ENCODE data around the gene GATA5. TPM values are rescaled to one million over a fixed set of nuclear protein-coding genes. Genes with fewer than 3 reads are reported as not detected.

Gene GATA5
- total and polyA plus RNA-seq, 2 donors, result 0.05 to 0.07 TPM

- Histone ChIP-seq H3K9me3 (ENCODE audit: control insufficient read depth in 2 of 2, insufficient read depth in 1 of 2, low read length in 1 of 2) (no peaks in the 10 kb centered on the region), H3K27ac (ENCODE audit: low read depth in 1 of 2, low read length in 1 of 2) (no peak overlapping the region), H3K36me3 (ENCODE audit: control insufficient read depth in 2 of 2, insufficient read depth in 2 of 2, low read length in 1 of 2) (no peaks in the 10 kb centered on the region), H3K4me1 (ENCODE audit: control insufficient read depth in 2 of 2, insufficient read depth in 2 of 2, low read length in 2 of 2) (peaks cover 0 to 15% of the 10 kb centered on the region in 2 donors), H3K27me3 (ENCODE audit: control insufficient read depth in 2 of 2, insufficient read depth in 1 of 2, low read length in 1 of 2) (peaks cover 0 to 21% of the 10 kb centered on the region in 2 donors), H3K4me3 (ENCODE audit: low read length in 2 of 2) (no peak overlapping the region)
- 90% methylated on average over 18 of the region's 18 CpGs for WGBS
- no peak for DNase-seq (ENCODE audit: low read depth in 6 of 9, low spot score in 9 of 9)
These were observed 41.4 kb upstream of the GATA5 start for GRCh38 chr20:62517168-62517567.

GRCh38 chr20:62516338-62516737, 40.5 kb upstream of the GATA5 start:
- DNase-seq (ENCODE audit: low read depth in 6 of 9, low spot score in 9 of 9), result no peak
- Histone ChIP-seq H3K4me1 (ENCODE audit: control insufficient read depth in 2 of 2, insufficient read depth in 2 of 2, low read length in 2 of 2) (peaks cover 0 to 17% of the 10 kb centered on the region in 2 donors), H3K27me3 (ENCODE audit: control insufficient read depth in 2 of 2, insufficient read depth in 1 of 2, low read length in 1 of 2) (peaks cover 0 to 29% of the 10 kb centered on the region in 2 donors), H3K4me3 (ENCODE audit: low read length in 2 of 2) (no peak overlapping the region), H3K36me3 (ENCODE audit: control insufficient read depth in 2 of 2, insufficient read depth in 2 of 2, low read length in 1 of 2) (no peaks in the 10 kb centered on the region), H3K9me3 (ENCODE audit: control insufficient read depth in 2 of 2, insufficient read depth in 1 of 2, low read length in 1 of 2) (no peaks in the 10 kb centered on the region), H3K27ac (ENCODE audit: low read depth in 1 of 2, low read length in 1 of 2) (no peak overlapping the region)
- WGBS, result 97% methylated on average over 13 of the region's 13 CpGs

DNA sequence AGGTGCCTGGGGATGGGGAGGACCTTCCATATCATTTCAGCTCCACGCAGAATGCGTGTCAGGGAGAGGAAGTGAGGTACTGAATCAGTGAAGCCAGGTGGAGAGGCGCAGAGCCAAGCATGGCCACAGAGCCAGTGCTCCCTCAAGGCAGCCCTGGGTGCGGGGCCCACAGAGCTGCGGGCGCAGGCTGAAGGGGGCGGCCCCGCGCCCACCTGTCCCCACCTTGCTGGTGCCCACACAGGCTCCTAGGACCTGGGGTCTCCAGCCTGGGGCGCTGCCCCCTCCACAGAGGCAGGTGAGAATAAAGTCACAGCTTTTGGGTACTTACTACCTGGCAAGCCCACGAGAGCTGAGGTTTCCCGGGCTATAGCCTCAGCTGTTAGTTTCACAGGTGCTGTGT, 40.0 kb upstream of the GATA5 start:
- DNase-seq (ENCODE audit: low read depth in 6 of 9, low spot score in 9 of 9), result no peak
- peaks cover 0 to 34% of the 10 kb centered on the region in 2 donors for H3K27me3 ChIP-seq (ENCODE audit: control insufficient read depth in 2 of 2, insufficient read depth in 1 of 2, low read length in 1 of 2)
- no peak overlapping the region for H3K4me3 ChIP-seq (ENCODE audit: low read length in 2 of 2)
- no peaks in the 10 kb centered on the region for H3K36me3 ChIP-seq (ENCODE audit: control insufficient read depth in 2 of 2, insufficient read depth in 2 of 2, low read length in 1 of 2)
- WGBS, result 90% methylated on average over 12 of the region's 12 CpGs
- H3K9me3 ChIP-seq (ENCODE audit: control insufficient read depth in 2 of 2, insufficient read depth in 1 of 2, low read length in 1 of 2), result no peaks in the 10 kb centered on the region
- peaks cover 0 to 17% of the 10 kb centered on the region in 2 donors for H3K4me1 ChIP-seq (ENCODE audit: control insufficient read depth in 2 of 2, insufficient read depth in 2 of 2, low read length in 2 of 2)
- H3K27ac ChIP-seq (ENCODE audit: low read depth in 1 of 2, low read length in 1 of 2), result no peak overlapping the region

- Histone ChIP-seq H3K4me3 (ENCODE audit: low read length in 2 of 2) (no peak overlapping the region), H3K9me3 (ENCODE audit: control insufficient read depth in 2 of 2, insufficient read depth in 1 of 2, low read length in 1 of 2) (no peaks in the 10 kb centered on the region), H3K27me3 (ENCODE audit: control insufficient read depth in 2 of 2, insufficient read depth in 1 of 2, low read length in 1 of 2) (peaks cover 0 to 35% of the 10 kb centered on the region in 2 donors), H3K27ac (ENCODE audit: low read depth in 1 of 2, low read length in 1 of 2) (no peak overlapping the region), H3K36me3 (ENCODE audit: control insufficient read depth in 2 of 2, insufficient read depth in 2 of 2, low read length in 1 of 2) (no peaks in the 10 kb centered on the region), H3K4me1 (ENCODE audit: control insufficient read depth in 2 of 2, insufficient read depth in 2 of 2, low read length in 2 of 2) (peaks cover 0 to 17% of the 10 kb centered on the region in 2 donors)
- DNase-seq (ENCODE audit: low read depth in 6 of 9, low spot score in 9 of 9), result no peak
- 96% methylated on average over 16 of the region's 16 CpGs for WGBS
These were observed 39.5 kb upstream of the GATA5 start for GRCh38 chr20:62515280-62515679.

DNA sequence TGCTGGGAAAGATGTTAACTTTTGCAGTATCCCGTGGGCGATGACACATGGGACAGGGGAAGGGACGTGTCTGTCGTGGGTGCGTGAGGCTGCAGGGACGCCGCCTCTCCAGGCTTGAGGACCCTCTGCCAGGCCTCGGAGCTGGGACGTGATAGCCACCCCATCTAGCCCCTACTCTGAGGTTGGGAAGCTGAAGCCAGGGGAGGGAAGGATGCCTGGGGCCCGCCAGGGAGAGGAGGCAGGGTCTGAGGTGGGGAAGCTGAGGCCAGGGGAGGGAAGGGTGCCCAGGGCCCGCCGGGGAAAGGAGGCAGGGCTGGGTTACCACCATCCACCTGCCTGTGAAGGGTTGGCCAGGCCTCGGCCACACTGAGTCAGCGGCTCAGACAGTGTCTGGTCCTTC, 38.2 kb upstream of the GATA5 start:
- no peaks in the 10 kb centered on the region for H3K36me3 ChIP-seq (ENCODE audit: control insufficient read depth in 2 of 2, insufficient read depth in 2 of 2, low read length in 1 of 2)
- peaks cover 0 to 35% of the 10 kb centered on the region in 2 donors for H3K27me3 ChIP-seq (ENCODE audit: control insufficient read depth in 2 of 2, insufficient read depth in 1 of 2, low read length in 1 of 2)
- no peak for DNase-seq (ENCODE audit: low read depth in 6 of 9, low spot score in 9 of 9)
- 96% methylated on average over 14 of the region's 14 CpGs for WGBS
- H3K9me3 ChIP-seq (ENCODE audit: control insufficient read depth in 2 of 2, insufficient read depth in 1 of 2, low read length in 1 of 2), result no peaks in the 10 kb centered on the region
- no peak overlapping the region for H3K4me3 ChIP-seq (ENCODE audit: low read length in 2 of 2)
- H3K27ac ChIP-seq (ENCODE audit: low read depth in 1 of 2, low read length in 1 of 2), result no peak overlapping the region
- peaks cover 0 to 17% of the 10 kb centered on the region in 2 donors for H3K4me1 ChIP-seq (ENCODE audit: control insufficient read depth in 2 of 2, insufficient read depth in 2 of 2, low read length in 2 of 2)

GRCh38 chr20:62511915-62512610, 36.3 kb upstream of the GATA5 start:
- H3K4me1 ChIP-seq (ENCODE audit: control insufficient read depth in 2 of 2, insufficient read depth in 2 of 2, low read length in 2 of 2), result peaks cover 0 to 17% of the 10 kb centered on the region in 2 donors
- no peak overlapping the region for H3K27ac ChIP-seq (ENCODE audit: low read depth in 1 of 2, low read length in 1 of 2)
- H3K27me3 ChIP-seq (ENCODE audit: control insufficient read depth in 2 of 2, insufficient read depth in 1 of 2, low read length in 1 of 2), result peaks cover 0 to 35% of the 10 kb centered on the region in 2 donors
- H3K4me3 ChIP-seq (ENCODE audit: low read length in 2 of 2), result no peak overlapping the region
- H3K36me3 ChIP-seq (ENCODE audit: control insufficient read depth in 2 of 2, insufficient read depth in 2 of 2, low read length in 1 of 2), result no peaks in the 10 kb centered on the region
- WGBS, result 28% methylated on average over 24 of the region's 24 CpGs
- no peak for DNase-seq (ENCODE audit: low read depth in 6 of 9, low spot score in 9 of 9)
- no peaks in the 10 kb centered on the region for H3K9me3 ChIP-seq (ENCODE audit: control insufficient read depth in 2 of 2, insufficient read depth in 1 of 2, low read length in 1 of 2)

- Histone ChIP-seq H3K27me3 (ENCODE audit: control insufficient read depth in 2 of 2, insufficient read depth in 1 of 2, low read length in 1 of 2) (peaks cover 0 to 35% of the 10 kb centered on the region in 2 donors), H3K36me3 (ENCODE audit: control insufficient read depth in 2 of 2, insufficient read depth in 2 of 2, low read length in 1 of 2) (no peaks in the 10 kb centered on the region), H3K4me1 (ENCODE audit: control insufficient read depth in 2 of 2, insufficient read depth in 2 of 2, low read length in 2 of 2) (peaks cover 0 to 17% of the 10 kb centered on the region in 2 donors), H3K4me3 (ENCODE audit: low read length in 2 of 2) (no peak overlapping the region), H3K27ac (ENCODE audit: low read depth in 1 of 2, low read length in 1 of 2) (no peak overlapping the region), H3K9me3 (ENCODE audit: control insufficient read depth in 2 of 2, insufficient read depth in 1 of 2, low read length in 1 of 2) (no peaks in the 10 kb centered on the region)
- WGBS, result 86% methylated on average over 8 of the region's 8 CpGs
- no peak for DNase-seq (ENCODE audit: low read depth in 6 of 9, low spot score in 9 of 9)
These were observed 35.6 kb upstream of the GATA5 start for GRCh38 chr20:62511300-62511914.

DNA sequence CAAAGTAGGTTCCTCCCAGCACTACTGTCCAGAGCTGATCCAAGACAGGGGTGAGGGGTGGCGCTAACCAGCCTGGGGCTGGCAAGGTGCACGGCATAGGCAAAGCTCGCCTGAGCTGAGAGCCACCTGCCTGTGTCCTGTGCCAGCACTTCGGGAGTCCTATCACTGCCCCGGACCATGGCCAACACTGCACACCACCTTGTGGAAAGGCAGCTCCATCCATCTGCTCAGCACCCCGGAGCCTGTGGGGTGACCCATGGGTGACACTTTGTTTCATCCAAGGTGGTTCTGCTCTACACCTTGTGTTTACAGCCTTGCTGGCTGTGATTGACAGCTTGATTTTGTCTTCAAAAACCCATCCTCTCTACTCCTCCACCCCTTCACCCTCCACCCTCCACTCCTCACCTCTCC, 32.9 kb upstream of the GATA5 start:
- H3K4me1 ChIP-seq (ENCODE audit: control insufficient read depth in 2 of 2, insufficient read depth in 2 of 2, low read length in 2 of 2), result peaks cover 0 to 16% of the 10 kb centered on the region in 2 donors
- H3K4me3 ChIP-seq (ENCODE audit: low read length in 2 of 2), result no peak overlapping the region
- no peak for DNase-seq (ENCODE audit: low read depth in 6 of 9, low spot score in 9 of 9)
- H3K36me3 ChIP-seq (ENCODE audit: control insufficient read depth in 2 of 2, insufficient read depth in 2 of 2, low read length in 1 of 2), result no peaks in the 10 kb centered on the region
- 95% methylated on average over 6 of the region's 6 CpGs for WGBS
- no peak overlapping the region for H3K27ac ChIP-seq (ENCODE audit: low read depth in 1 of 2, low read length in 1 of 2)
- no peaks in the 10 kb centered on the region for H3K9me3 ChIP-seq (ENCODE audit: control insufficient read depth in 2 of 2, insufficient read depth in 1 of 2, low read length in 1 of 2)
- peaks cover 0 to 33% of the 10 kb centered on the region in 2 donors for H3K27me3 ChIP-seq (ENCODE audit: control insufficient read depth in 2 of 2, insufficient read depth in 1 of 2, low read length in 1 of 2)

DNA sequence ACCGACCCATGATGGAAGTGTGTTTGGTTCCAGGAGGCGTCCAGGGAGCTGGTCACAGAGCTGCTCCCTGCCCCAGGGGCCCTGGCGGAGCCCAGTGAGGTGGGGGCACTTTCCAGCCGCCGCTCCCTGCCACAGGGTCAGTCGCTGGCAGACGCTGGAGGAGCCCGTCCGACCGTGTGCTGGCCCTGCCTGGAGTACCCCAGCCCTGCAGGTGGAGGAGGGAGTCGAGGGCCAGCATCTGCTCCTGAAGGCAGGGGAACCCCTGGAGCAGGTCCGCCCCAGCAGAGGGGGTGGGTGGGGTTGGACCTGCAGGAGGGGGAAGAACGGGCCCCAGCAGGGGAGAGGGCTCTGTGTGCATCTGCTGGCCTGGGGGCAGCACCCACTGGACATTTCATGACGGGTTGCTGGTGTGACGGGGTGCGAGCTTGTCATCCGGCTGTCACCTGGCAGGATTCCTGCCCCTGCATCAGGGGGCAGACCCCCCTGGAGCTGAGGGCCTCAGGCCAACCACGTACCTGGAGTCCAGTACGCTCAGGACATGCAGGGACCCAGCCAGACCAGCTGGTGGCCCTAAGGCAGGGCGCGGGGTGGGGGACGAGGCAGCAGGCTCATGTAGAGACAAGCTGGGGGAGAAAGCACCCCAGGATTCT, 32.3 kb upstream of the GATA5 start:
- Histone ChIP-seq H3K4me3 (ENCODE audit: low read length in 2 of 2) (no peak overlapping the region), H3K4me1 (ENCODE audit: control insufficient read depth in 2 of 2, insufficient read depth in 2 of 2, low read length in 2 of 2) (peaks cover 0 to 11% of the 10 kb centered on the region in 2 donors), H3K9me3 (ENCODE audit: control insufficient read depth in 2 of 2, insufficient read depth in 1 of 2, low read length in 1 of 2) (no peaks in the 10 kb centered on the region), H3K36me3 (ENCODE audit: control insufficient read depth in 2 of 2, insufficient read depth in 2 of 2, low read length in 1 of 2) (no peaks in the 10 kb centered on the region), H3K27ac (ENCODE audit: low read depth in 1 of 2, low read length in 1 of 2) (no peak overlapping the region), H3K27me3 (ENCODE audit: control insufficient read depth in 2 of 2, insufficient read depth in 1 of 2, low read length in 1 of 2) (peaks cover 0 to 30% of the 10 kb centered on the region in 2 donors)
- DNase-seq (ENCODE audit: low read depth in 6 of 9, low spot score in 9 of 9), result no peak
- WGBS, result 94% methylated on average over 22 of the region's 22 CpGs
